Esophagus muscularis mucosa (tissue), 4 donors: ENCODE data around the gene AUP1.

Source experiments
- EP300 ChIP-seq: sonication (generic); formaldehyde crosslinking; IDR thresholded peaks from one replicate; pipeline ENCODE4 v1.6.1; 2017; ENCODE audit warnings: antibody characterized with exemption
- POLR2A ChIP-seq: fragments of 450-650 bp; IDR thresholded peaks from one replicate; pipeline ENCODE4 v1.6.1; 2017; ENCODE audit warnings: antibody characterized with exemption, moderate library complexity, mild to moderate bottlenecking, low read depth
- POLR2AphosphoS5 ChIP-seq, 2 donors: sonication (generic); formaldehyde crosslinking; IDR thresholded peaks; one replicate each; pipeline ENCODE4 v1.6.1; 2017; ENCODE audit warnings: antibody characterized with exemption in 2 of 2
- TF ChIP-seq, protein P1 (sequence below), 3 experiments: fragments of 200-600 bp in 2 of 3; fragments of 450-650 bp in 1 of 3; sonication (generic) in 2 of 3; IDR thresholded peaks; one replicate each; pipeline ENCODE4 v1.5.1; 2017 to 2019; ENCODE audit warnings: antibody characterized with exemption in 3 of 3, mild to moderate bottlenecking in 2 of 3, moderate library complexity in 1 of 3

GRCh38 chr2:74481431-74481830, 48.1 kb downstream of the AUP1 start:
- TF ChIP-seq, protein P1, sequence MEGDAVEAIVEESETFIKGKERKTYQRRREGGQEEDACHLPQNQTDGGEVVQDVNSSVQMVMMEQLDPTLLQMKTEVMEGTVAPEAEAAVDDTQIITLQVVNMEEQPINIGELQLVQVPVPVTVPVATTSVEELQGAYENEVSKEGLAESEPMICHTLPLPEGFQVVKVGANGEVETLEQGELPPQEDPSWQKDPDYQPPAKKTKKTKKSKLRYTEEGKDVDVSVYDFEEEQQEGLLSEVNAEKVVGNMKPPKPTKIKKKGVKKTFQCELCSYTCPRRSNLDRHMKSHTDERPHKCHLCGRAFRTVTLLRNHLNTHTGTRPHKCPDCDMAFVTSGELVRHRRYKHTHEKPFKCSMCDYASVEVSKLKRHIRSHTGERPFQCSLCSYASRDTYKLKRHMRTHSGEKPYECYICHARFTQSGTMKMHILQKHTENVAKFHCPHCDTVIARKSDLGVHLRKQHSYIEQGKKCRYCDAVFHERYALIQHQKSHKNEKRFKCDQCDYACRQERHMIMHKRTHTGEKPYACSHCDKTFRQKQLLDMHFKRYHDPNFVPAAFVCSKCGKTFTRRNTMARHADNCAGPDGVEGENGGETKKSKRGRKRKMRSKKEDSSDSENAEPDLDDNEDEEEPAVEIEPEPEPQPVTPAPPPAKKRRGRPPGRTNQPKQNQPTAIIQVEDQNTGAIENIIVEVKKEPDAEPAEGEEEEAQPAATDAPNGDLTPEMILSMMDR (IDR thresholded peaks at IDR 0.05) = no peak
- TF ChIP-seq EP300 (no peak), POLR2A (no peak), POLR2AphosphoS5 (IDR thresholded peaks at IDR 0.05) (no peak)
